T-helper 17 cell (primary cell): Measurements from ENCODE around the gene HOXB4. TPM values are rescaled to one million over a fixed set of nuclear protein-coding genes. Genes with fewer than 3 reads are reported as not detected.

ENCODE experiments used
- ATAC-seq: fragments of 150-1000 bp; cut with Tn5 transposase; 2 replicates; pipeline ENCODE4 v1.10.0; 2021; ENCODE audit warnings: mild to moderate bottlenecking, moderate library complexity
- DNase-seq, 3 donors: peaks; one replicate each; pipeline versions ENCODE4 v3.0.0 to v3.0.0-alpha.2; 2020 to 2021
- H3K9me3 ChIP-seq: one replicate; pipeline ENCODE4 v1.7.0; 2013; ENCODE audit warnings: low read length, mild to moderate bottlenecking; ENCODE audit not compliant: control insufficient read depth, poor library complexity, severe bottlenecking
- H3K27ac Mint-ChIP-seq: one replicate; pipeline ENCODE4 v1.8.0; 2022; ENCODE audit warnings: mild to moderate bottlenecking, moderate library complexity, mixed read lengths
- H3K27me3 Mint-ChIP-seq: one replicate; pipeline ENCODE4 v1.8.0; 2022; ENCODE audit warnings: mixed read lengths
- H3K36me3 Mint-ChIP-seq: one replicate; pipeline ENCODE4 v1.8.0; 2022; ENCODE audit warnings: low read depth, mixed read lengths
- H3K4me1 Mint-ChIP-seq: one replicate; pipeline ENCODE4 v1.8.0; 2022; ENCODE audit warnings: mild to moderate bottlenecking, mixed read lengths
- H3K4me3 Mint-ChIP-seq: one replicate; pipeline ENCODE4 v1.8.0; 2022; ENCODE audit warnings: mild to moderate bottlenecking, moderate library complexity, mixed read lengths
- total RNA-seq, 4 donors: library from RNA in 2 of 4; stranded (reverse) in 2 of 4; gene quantifications; one replicate each; pipeline ENCODE4 v1.2.3 and lab custom pipeline; 2022 to 2026

The HOXB4 gene
- total RNA-seq, 2 donors from 2014 or later: 0.91 to 1.8 TPM

DNA sequence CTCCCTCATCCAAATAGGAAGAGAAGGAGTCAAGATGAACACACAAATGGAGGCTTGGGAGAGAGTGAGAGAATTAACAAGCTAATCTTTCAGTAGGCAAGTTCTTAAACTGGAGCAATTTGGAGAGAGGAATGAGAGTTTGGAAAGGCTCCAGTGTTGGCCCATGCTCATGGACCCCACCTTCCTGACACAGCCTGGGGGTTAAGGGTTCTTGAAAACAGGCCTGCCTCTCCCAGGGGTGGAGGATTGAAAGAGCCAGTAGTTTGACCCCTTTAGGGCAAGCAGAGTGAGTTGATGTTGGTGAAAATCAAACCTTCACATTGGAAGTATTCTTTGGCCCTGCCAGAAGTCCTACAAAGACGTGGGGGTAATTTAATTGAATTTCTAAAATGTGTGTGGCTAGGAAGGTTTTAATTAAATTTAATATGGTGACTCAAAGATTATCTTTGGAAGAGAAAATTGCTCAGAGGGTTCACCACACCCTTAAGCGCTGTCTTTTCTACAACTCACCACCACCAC lies 6.1 kb upstream of the HOXB4 start:
- Mint-ChIP-seq H3K36me3 (peaks cover 2% of the 10 kb centered on the region), H3K27ac (no peak overlapping the region), H3K27me3 (peaks cover 94% of the 10 kb centered on the region), H3K4me1 (peaks cover 44% of the 10 kb centered on the region), H3K4me3 (peak overlapping the region; percentile 96)
- no peaks in the 10 kb centered on the region for H3K9me3 ChIP-seq
- ATAC-seq (no peak), DNase-seq (no peak)

DNA sequence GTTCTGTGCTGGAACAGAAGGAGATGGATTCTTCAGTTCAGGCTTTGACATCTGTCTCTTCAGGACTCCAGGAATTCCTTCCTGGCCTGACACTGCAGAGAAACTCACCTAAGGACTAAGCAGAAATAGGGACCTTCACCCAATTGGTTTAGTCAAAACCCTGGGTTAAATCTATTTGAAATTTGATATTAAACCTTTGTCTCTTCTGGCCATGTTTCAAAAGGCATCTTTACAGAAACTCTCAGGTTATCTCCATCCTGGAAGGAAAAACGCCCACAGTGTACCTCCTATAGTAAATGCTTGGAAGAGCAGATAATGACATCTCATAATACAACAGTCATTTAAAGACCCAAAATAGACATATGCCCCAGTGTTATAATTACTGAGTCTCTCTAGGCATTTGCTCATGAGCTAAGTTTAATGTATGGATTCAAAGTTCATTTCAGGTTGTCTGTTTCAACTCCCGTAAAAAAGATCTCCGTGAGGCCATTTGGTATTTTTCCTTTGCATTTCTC lies 5.6 kb upstream of the HOXB4 start:
- ATAC-seq (no peak), DNase-seq (no peak)
- no peaks in the 10 kb centered on the region for H3K9me3 ChIP-seq
- Mint-ChIP-seq H3K27ac (peak overlapping the region; percentile 27), H3K36me3 (peaks cover 5% of the 10 kb centered on the region), H3K27me3 (peaks cover 94% of the 10 kb centered on the region), H3K4me3 (peak overlapping the region; percentile 60), H3K4me1 (peaks cover 49% of the 10 kb centered on the region)

DNA sequence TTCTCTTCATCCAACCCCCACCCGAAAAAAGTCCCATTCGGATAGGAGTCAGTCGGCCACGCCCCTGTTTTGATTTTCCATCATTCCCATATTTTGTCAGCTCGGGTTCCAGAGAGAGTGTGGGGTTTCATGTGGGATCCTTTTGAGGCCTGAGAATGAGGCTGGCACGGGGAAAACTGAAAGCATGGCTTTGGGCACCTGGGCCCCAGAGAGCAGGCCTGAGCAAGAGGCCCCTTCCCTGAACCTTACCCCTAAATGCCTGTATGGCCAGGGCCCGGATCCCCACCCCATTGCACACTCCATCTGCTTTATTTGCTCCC lies 4.6 kb upstream of the HOXB4 start:
- Mint-ChIP-seq H3K27ac (peak overlapping the region; percentile 27), H3K4me1 (peaks cover 53% of the 10 kb centered on the region), H3K4me3 (peak overlapping the region; percentile 83), H3K27me3 (peaks cover 84% of the 10 kb centered on the region), H3K36me3 (peaks cover 5% of the 10 kb centered on the region)
- no peak for ATAC-seq
- H3K9me3 ChIP-seq: no peaks in the 10 kb centered on the region
- no peak for DNase-seq

DNA sequence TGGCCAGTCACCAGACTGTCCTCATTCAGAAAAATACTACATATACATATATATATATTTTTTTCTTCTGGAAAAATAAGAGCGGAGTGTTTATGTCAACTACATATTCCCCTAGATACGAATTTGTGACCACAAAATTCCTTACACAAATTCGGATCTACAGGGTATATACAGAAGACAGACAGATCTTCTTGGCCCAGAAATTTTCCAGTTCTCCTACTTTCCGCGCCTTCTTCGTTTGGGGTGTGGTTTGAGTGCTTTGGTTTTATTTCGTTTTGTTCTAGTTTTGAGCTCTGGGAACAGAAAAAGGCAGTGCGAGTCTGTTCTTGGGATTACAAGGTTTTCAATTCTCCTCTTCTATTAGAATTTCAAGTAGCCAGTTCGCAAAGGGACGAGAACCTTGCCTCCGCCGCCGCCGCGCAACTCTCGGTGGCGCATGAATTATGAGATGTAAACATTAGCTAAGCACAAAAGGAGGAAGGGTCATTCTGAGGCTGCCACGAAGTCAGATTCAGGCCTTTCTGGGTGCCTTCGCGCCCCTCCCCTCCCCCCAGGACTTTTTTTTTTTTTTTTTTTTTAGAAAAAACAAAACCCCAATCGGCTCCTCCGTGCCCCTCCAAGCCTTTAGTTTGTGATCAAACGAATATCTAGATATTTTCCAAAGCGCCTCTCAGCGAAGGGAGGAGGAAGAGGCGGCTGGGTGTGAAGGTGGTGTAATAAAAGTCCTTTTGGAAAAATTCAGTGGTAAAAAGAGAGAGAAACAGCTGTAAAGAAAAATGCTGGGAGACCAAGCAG lies 1.8 kb upstream of the HOXB4 start:
- peaks cover 2% of the 10 kb centered on the region for H3K36me3 Mint-ChIP-seq
- DNase-seq (no peak), ATAC-seq (no peak)
- H3K4me1 Mint-ChIP-seq: peaks cover 46% of the 10 kb centered on the region
- H3K9me3 ChIP-seq: no peaks in the 10 kb centered on the region
- peak overlapping the region; percentile 72 for H3K4me3 Mint-ChIP-seq
- H3K27me3 Mint-ChIP-seq: peaks cover 57% of the 10 kb centered on the region
- no peak overlapping the region for H3K27ac Mint-ChIP-seq

DNA sequence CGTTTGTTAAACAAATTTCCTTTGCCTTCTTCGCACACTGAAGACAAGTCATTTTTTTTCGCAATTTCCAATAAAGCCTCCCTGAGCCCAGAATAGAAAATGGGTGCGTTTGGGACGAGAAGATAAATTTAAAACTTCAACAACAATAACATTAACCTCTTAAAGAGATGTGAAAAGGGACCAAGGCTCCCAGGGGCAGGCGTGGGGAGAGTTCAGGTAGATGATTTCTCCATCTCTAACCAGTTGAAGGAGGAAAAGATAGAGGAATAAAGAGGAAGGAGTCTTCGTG lies 1.3 kb upstream of the HOXB4 start:
- Mint-ChIP-seq H3K4me3 (peak overlapping the region; percentile 95), H3K4me1 (peaks cover 41% of the 10 kb centered on the region), H3K27ac (peak overlapping the region; percentile 67), H3K27me3 (peaks cover 55% of the 10 kb centered on the region), H3K36me3 (peaks cover 2% of the 10 kb centered on the region)
- H3K9me3 ChIP-seq: no peaks in the 10 kb centered on the region
- no peak for ATAC-seq
- DNase-seq: no peak

DNA sequence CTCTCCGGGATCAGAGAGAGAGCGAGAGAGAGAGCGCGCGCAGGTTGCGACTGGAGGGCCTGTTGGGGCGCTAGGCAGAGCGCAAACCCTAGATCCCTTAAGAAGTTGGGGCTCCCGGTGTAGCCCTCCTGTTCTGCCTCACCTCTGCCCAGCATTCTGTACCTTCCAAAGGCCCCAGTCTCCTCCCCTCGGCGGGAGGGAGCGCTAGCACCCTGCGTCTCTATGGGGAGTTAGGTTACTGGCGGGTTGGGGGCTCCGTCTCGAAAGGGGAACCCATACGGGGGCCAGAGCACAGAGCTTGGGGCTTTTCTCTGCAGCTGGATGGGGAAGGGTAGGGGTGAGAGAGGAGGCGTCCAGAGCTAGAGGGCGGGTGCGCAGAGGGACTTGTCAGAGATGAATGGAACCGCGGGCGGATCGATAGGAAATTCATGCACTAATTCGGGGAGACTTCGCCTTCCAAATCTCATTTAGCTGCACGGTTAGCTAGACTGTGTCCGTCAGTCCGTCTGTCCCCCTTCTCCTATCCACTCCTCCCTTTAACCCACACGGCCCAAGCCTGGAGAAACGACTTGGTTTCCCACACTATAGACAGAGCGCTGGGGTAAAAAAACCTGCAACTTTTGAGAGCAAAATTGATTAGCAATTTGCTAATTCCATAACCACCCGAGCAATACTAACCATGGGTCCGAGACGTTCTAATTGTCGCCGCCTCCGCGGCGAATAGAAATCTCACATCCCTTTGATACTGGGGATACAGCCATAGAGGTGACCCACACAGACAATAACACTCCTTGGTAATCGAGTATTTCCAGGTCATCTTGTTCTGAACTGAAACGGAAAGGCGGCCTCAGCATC lies 693 bp upstream of the HOXB4 start:
- ATAC-seq (peak; percentile 63), DNase-seq (no peak)
- Mint-ChIP-seq H3K36me3 (peaks cover 2% of the 10 kb centered on the region), H3K4me3 (peak overlapping the region; percentile 95), H3K27me3 (peaks cover 50% of the 10 kb centered on the region), H3K4me1 (peaks cover 41% of the 10 kb centered on the region), H3K27ac (peak overlapping the region; percentile 67)
- no peaks in the 10 kb centered on the region for H3K9me3 ChIP-seq

DNA sequence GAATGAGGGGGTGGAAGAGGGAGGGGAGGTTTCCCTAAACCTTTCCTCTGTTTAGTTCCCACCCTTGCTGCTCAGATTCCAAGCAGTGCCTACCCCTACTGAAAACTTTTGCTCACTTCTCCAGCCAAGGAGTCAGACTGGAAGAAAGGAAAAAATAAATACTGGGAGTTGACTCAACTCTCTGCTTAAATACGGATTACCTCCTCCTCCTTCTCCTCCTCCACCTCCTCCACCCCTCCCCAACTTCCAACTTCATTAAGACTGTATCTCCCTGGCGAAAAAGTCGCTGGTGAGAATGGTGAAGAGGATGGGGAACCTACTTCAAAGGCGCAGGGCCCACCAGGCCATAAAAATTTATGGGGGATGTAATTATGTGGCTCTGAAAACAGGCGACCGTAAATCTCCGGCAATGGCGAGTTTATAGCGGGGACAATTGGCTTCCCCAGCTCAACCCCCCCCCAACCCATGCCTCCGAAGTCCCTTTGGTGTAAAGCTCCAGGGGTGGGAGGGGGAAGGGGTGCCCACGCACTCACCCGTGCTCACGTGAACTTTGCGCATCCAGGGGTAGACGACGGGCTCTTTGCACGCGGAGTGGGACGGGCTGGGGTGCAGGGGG lies 712 bp downstream of the HOXB4 start:
- DNase-seq (no peak), ATAC-seq (peak; percentile 14)
- peaks cover 36% of the 10 kb centered on the region for H3K27me3 Mint-ChIP-seq
- no peak overlapping the region for H3K27ac Mint-ChIP-seq
- H3K4me3 Mint-ChIP-seq: peak overlapping the region; percentile 81
- peaks cover 43% of the 10 kb centered on the region for H3K4me1 Mint-ChIP-seq
- H3K9me3 ChIP-seq: no peaks in the 10 kb centered on the region
- peaks cover 2% of the 10 kb centered on the region for H3K36me3 Mint-ChIP-seq

DNA sequence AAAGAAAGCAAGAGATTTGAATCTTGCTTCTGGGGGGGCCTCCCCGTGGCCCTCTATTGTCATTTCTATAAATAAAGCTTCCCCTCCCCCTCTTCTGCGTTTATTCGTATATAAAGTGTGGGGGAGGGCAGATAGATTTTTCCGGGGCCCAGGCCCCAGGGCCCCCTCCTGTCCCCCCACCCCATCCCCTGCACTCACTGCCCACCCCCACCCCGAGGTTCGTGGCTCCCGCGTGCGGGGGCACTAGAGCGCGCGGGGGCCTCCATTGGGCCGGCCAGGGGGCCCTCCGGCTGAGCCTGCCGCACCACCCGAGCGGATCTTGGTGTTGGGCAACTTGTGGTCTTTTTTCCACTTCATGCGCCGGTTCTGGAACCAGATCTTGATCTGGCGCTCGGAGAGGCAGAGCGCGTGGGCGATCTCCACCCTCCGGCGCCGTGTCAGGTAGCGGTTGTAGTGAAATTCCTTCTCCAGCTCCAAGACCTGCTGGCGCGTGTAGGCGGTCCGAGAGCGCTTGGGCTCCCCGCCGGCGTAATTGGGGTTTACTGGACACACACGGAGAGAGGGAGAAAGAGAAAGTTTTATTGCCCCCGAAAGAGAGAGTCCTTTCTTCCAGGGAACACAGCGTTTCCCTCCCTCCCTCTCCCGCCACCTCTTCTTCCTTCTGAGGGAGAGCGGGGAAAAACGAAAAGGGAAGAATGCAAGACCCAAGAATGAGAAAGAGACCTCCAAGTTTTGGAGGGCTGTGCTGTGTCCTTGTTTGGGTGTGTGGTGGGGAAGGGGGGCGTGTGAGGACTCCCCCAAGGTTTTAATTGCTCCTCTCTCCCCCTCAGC lies 1.5 kb downstream of the HOXB4 start:
- H3K9me3 ChIP-seq: no peaks in the 10 kb centered on the region
- DNase-seq: no peak
- H3K4me1 Mint-ChIP-seq: peaks cover 41% of the 10 kb centered on the region
- peak overlapping the region; percentile 81 for H3K4me3 Mint-ChIP-seq
- H3K36me3 Mint-ChIP-seq: peaks cover 4% of the 10 kb centered on the region
- ATAC-seq: no peak
- no peak overlapping the region for H3K27ac Mint-ChIP-seq
- H3K27me3 Mint-ChIP-seq: peaks cover 35% of the 10 kb centered on the region

DNA sequence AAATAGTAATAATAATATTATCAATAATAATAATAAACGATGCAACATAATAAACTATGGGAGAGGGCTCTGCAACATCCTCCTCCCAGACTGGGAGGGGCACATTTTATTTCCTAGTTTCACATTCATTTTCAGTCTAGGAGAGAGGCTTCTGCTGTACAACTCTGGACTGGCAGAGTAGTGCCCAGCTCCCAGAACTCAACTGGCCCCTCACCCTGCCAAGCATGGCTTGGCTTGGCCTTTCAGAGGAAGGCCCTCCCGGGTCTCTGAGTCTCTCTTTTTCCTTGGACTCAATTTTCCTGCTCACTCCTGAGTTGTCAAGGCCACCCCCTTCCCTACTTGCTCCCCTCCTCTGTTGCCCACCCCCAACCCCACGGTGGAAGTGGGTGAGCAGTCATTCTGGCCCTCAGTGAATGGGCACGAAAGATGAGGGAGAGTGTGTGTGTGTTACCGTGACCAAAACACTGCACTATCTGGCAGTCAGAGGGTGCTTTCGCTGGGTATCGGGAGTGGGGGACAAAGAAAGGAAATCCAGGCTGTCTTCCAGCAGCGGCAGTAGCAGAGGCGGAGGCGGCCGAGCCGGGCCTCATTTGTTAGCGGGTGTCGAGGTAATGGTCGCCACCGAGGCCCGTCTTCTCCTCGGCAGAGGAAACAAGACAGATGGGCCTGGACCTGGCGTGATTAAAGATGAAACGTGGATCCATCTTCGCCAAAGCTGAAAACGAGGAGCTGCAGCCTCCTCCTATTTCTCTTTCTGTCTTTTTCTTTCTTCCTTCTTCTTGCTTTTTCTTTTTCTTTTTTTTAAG lies 2.3 kb downstream of the HOXB4 start:
- H3K9me3 ChIP-seq: no peaks in the 10 kb centered on the region
- Mint-ChIP-seq H3K4me1 (peaks cover 36% of the 10 kb centered on the region), H3K27ac (no peak overlapping the region), H3K36me3 (peaks cover 5% of the 10 kb centered on the region), H3K27me3 (peaks cover 28% of the 10 kb centered on the region), H3K4me3 (no peak overlapping the region)
- ATAC-seq (no peak), DNase-seq (no peak)

DNA sequence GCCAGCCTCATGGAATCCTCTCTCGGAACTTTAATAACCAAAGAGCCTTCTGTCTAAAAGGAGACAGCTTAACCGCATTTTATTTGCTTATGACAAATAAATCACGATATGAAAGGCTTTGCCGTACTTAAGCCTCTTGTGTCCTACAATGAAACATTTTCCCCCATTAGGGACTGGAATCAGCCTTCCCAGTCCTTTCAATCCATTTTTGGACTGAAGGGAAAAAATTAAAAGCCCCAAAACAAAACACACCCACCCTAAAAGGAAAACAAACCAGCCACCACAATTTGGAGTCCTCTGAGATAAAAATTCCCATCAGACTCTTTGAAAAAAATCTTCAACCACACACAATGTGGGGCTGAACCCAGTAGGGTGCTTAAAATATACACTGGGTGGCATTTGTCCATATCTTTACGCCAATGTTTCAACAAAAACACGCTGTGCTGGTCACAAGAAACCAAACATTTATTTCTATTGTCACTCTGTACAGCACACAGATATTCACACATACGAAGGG lies 3.0 kb downstream of the HOXB4 start:
- no peak overlapping the region for H3K4me3 Mint-ChIP-seq
- peaks cover 5% of the 10 kb centered on the region for H3K36me3 Mint-ChIP-seq
- peaks cover 21% of the 10 kb centered on the region for H3K27me3 Mint-ChIP-seq
- DNase-seq: no peak
- H3K27ac Mint-ChIP-seq: no peak overlapping the region
- ATAC-seq: no peak
- H3K9me3 ChIP-seq: no peaks in the 10 kb centered on the region
- peaks cover 30% of the 10 kb centered on the region for H3K4me1 Mint-ChIP-seq

DNA sequence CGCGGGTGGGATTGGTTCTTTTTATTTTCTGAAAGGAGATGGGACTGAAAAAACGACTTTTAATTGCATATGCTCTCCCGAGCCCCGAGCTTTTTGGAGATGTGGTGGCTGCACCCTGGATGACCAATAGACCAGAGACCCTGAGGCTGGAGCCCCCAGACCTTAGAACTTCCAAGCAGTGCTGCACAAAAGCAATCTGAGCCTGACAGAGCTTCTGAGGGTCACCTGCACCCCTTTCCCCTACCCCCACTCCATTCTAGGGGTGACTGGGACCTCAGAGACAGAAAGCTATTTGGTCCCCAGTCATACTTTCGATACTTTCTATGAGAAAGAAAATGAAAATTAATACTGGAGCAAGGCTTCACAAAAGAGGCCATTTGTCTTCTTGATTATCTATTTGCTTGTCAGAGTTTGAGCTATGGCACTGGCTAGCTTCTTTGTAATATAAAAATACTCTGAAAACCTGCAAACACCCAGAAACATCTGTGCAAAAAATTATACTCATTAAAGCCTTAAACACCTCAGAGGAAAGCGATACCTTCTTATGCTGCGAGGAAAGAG lies 3.6 kb downstream of the HOXB4 start:
- H3K9me3 ChIP-seq: no peaks in the 10 kb centered on the region
- H3K27me3 Mint-ChIP-seq: peaks cover 15% of the 10 kb centered on the region
- no peak overlapping the region for H3K4me3 Mint-ChIP-seq
- no peak overlapping the region for H3K27ac Mint-ChIP-seq
- peaks cover 27% of the 10 kb centered on the region for H3K4me1 Mint-ChIP-seq
- peaks cover 5% of the 10 kb centered on the region for H3K36me3 Mint-ChIP-seq
- no peak for ATAC-seq
- DNase-seq: no peak
